ENCODE measurements around the gene RNASEH2A. TPM values are rescaled to one million over a fixed set of nuclear protein-coding genes. Genes with fewer than 3 reads are reported as not detected.

Gene RNASEH2A
- total RNA-seq, 4 donors from 2014 or later: 2.7 to 17.5 (median 4.0) TPM; not detected in 1

- no peaks in the 10 kb centered on the region for H3K9me3 ChIP-seq
- peaks cover 0 to 7% (median 0%) of the 10 kb centered on the region in 4 donors for H3K36me3 ChIP-seq
- intact Hi-C loops (cut with DNase I; ENCODE audit: low total_unique reads) (no loop called here), in situ Hi-C loops (cut with MboI; ENCODE audit: low pct_ligation_motif_present in 1 of 4, low pct_unique_long_range_greater_than_20kb in 1 of 4, low sequenced_read_pairs in 3 of 4) (loop anchor here in 3 of 4 donors (5.0 to 10.0 kb wide), 2 partner anchors 82 to 84 kb away; no protein-coding TSS in a partner anchor)
- H3K4me3 ChIP-seq: no peak overlapping the region
- WGBS, 2 donors (ENCODE audit: low coverage in 1 of 2): 98% methylated on average over 11 of the region's 11 CpGs; no CpG with 5 or more reads in 1 of the 2 donors
- peaks cover 0 to 8% (median 1%) of the 10 kb centered on the region in 4 donors for H3K4me1 ChIP-seq
- DNase-seq: no peak
- H3K27me3 ChIP-seq: no peaks in the 10 kb centered on the region
- no peak overlapping the region for H3K27ac ChIP-seq
- no peak for TF ChIP-seq POLR2AphosphoS5 (IDR thresholded peaks at IDR 0.05)
- TF ChIP-seq, protein P1, sequence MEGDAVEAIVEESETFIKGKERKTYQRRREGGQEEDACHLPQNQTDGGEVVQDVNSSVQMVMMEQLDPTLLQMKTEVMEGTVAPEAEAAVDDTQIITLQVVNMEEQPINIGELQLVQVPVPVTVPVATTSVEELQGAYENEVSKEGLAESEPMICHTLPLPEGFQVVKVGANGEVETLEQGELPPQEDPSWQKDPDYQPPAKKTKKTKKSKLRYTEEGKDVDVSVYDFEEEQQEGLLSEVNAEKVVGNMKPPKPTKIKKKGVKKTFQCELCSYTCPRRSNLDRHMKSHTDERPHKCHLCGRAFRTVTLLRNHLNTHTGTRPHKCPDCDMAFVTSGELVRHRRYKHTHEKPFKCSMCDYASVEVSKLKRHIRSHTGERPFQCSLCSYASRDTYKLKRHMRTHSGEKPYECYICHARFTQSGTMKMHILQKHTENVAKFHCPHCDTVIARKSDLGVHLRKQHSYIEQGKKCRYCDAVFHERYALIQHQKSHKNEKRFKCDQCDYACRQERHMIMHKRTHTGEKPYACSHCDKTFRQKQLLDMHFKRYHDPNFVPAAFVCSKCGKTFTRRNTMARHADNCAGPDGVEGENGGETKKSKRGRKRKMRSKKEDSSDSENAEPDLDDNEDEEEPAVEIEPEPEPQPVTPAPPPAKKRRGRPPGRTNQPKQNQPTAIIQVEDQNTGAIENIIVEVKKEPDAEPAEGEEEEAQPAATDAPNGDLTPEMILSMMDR (IDR thresholded peaks at IDR 0.05): no peak
- no peak for TF ChIP-seq EP300 (IDR thresholded peaks at IDR 0.05; ENCODE audit: low read depth)
- TF ChIP-seq POLR2A (IDR thresholded peaks at IDR 0.05): no peak
These were observed 43.3 kb upstream of the RNASEH2A start for GRCh38 chr19:12763100-12763499.

DNA sequence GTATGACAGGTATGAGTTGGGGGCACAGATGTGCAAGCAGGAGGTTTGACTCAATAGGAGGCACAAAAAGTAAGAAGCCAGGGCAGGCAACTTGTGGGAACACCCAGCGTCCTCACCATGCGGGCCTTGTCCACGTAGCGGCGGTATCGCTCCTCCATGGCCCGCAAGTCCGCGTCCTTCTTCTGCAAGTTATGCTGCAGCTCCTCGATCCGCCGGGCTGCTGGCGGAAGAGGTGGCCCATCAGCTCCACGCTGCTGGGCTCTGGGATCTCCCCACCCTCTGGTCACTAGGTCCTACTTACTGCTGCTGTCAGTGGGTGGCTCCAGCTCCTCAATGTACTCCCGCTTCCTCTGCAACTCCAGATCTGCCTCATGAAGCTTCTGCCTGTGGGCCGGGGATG is 41.7 kb upstream of the RNASEH2A start:
- peaks cover 0 to 8% (median 1%) of the 10 kb centered on the region in 4 donors for H3K4me1 ChIP-seq
- intact Hi-C loops (cut with DNase I; ENCODE audit: low total_unique reads): loop anchor here (5.0 kb wide), 2 partner anchors 38 to 78 kb away; partner anchors contain the start of genes PRDX2 and THSD8
- H3K27me3 ChIP-seq: no peaks in the 10 kb centered on the region
- 95 to 100% methylated on average over 1 to 16 of the region's 16 CpGs for WGBS, 2 donors (ENCODE audit: low coverage in 1 of 2)
- no peaks in the 10 kb centered on the region for H3K9me3 ChIP-seq
- DNase-seq: no peak
- H3K4me3 ChIP-seq: no peak overlapping the region
- in situ Hi-C loops (cut with MboI; ENCODE audit: low pct_ligation_motif_present in 1 of 4, low pct_unique_long_range_greater_than_20kb in 1 of 4, low sequenced_read_pairs in 3 of 4): loop anchor here in 3 of 4 donors (5.0 to 10.0 kb wide), 2 partner anchors 80 to 83 kb away; no protein-coding TSS in a partner anchor
- no peak for TF ChIP-seq EP300 (IDR thresholded peaks at IDR 0.05; ENCODE audit: low read depth)
- TF ChIP-seq, protein P1 (IDR thresholded peaks at IDR 0.05): no peak
- TF ChIP-seq POLR2A (IDR thresholded peaks at IDR 0.05): no peak
- TF ChIP-seq POLR2AphosphoS5 (IDR thresholded peaks at IDR 0.05): no peak
- peaks cover 0 to 7% (median 0%) of the 10 kb centered on the region in 4 donors for H3K36me3 ChIP-seq
- H3K27ac ChIP-seq: no peak overlapping the region

DNA sequence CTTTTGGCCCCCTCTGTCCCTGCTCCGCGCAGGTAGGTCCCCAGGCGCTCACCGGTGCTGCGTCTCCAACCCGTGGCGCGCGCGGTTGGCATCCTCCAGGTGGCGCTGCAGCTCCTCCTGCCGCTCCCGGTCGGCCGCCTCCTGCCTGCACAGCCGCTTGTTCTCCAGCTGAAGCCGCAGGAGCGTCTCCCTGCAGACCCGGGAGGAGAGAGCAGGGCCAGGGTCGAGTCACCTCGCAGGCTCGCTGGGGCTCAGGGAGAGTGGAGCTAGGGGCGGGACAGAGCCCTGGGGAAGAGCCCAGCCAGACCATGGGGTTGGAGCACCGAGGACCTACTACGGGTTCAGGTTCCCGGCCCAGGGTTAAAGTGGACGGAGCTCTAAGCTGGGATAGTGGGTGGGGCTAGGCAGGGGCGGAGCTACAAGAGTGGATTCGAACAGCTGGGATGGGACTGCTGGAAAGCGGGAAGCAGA is 40.3 kb upstream of the RNASEH2A start:
- Histone ChIP-seq H3K27me3 (no peaks in the 10 kb centered on the region), H3K27ac (peak overlapping the region; percentile 39 to 88 (median 80)), H3K4me1 (peaks cover 0 to 15% (median 4%) of the 10 kb centered on the region in 4 donors), H3K9me3 (no peaks in the 10 kb centered on the region), H3K4me3 (peak overlapping the region in 3 of 4 donors; percentile 21 to 41 (median 38)), H3K36me3 (peaks cover 0 to 7% (median 0%) of the 10 kb centered on the region in 4 donors)
- in situ Hi-C loops (cut with MboI; ENCODE audit: low pct_ligation_motif_present in 1 of 4, low pct_unique_long_range_greater_than_20kb in 1 of 4, low sequenced_read_pairs in 3 of 4): loop anchor here in 2 of 4 donors (10.0 kb wide), 1 partner anchor 79 kb away; no protein-coding TSS in a partner anchor
- TF ChIP-seq POLR2A (IDR thresholded peaks at IDR 0.05) (peak; percentile 19), POLR2AphosphoS5 (IDR thresholded peaks at IDR 0.05) (peak in 2 of 3 donors; percentile 16 to 53), EP300 (IDR thresholded peaks at IDR 0.05; ENCODE audit: low read depth) (no peak)
- TF ChIP-seq, protein P1 (IDR thresholded peaks at IDR 0.05): peak; percentile 74 to 96 (median 77)
- intact Hi-C loops (cut with DNase I; ENCODE audit: low total_unique reads): loop anchor here (5.0 kb wide), 2 partner anchors 36 to 76 kb away; partner anchors contain the start of genes PRDX2 and THSD8
- DNase-seq: peak; percentile 93
- 4 to 28% methylated on average over 7 to 30 of the region's 30 CpGs for WGBS, 2 donors (ENCODE audit: low coverage in 1 of 2)

GRCh38 chr19:12767150-12767549 is 39.2 kb upstream of the RNASEH2A start:
- TF ChIP-seq POLR2AphosphoS5 (IDR thresholded peaks at IDR 0.05) (no peak), POLR2A (IDR thresholded peaks at IDR 0.05) (no peak), EP300 (IDR thresholded peaks at IDR 0.05; ENCODE audit: low read depth) (no peak)
- TF ChIP-seq, protein P1 (IDR thresholded peaks at IDR 0.05): no peak
- WGBS, 2 donors (ENCODE audit: low coverage in 1 of 2): 94 to 100% methylated on average over 1 to 11 of the region's 11 CpGs
- intact Hi-C loops (cut with DNase I; ENCODE audit: low total_unique reads) (loop anchor here (5.0 kb wide), 2 partner anchors 35 to 75 kb away; partner anchors contain the start of genes PRDX2 and THSD8), in situ Hi-C loops (cut with MboI; ENCODE audit: low pct_ligation_motif_present in 1 of 4, low pct_unique_long_range_greater_than_20kb in 1 of 4, low sequenced_read_pairs in 3 of 4) (loop anchor here in 2 of 4 donors (10.0 kb wide), 1 partner anchor 78 kb away; no protein-coding TSS in a partner anchor)
- Histone ChIP-seq H3K27ac (no peak overlapping the region), H3K27me3 (no peaks in the 10 kb centered on the region), H3K36me3 (peaks cover 0 to 7% (median 0%) of the 10 kb centered on the region in 4 donors), H3K9me3 (no peaks in the 10 kb centered on the region), H3K4me1 (peaks cover 0 to 15% (median 4%) of the 10 kb centered on the region in 4 donors), H3K4me3 (no peak overlapping the region)
- DNase-seq: no peak
